NCI-H774 (cell line): ENCODE data around the gene RNU5B-1.

Source experiments
- DNase-seq: peaks from one replicate; lab custom pipeline; 2025; lab: John Stamatoyannopoulos, UW

Gene RNU5B-1

GRCh38 chr15:65328506-65329287, 24.2 kb downstream of the RNU5B-1 start:
- no peak for DNase-seq

- no peak for DNase-seq
Observed at GRCh38 chr15:65329288-65329983, 25.0 kb downstream of the RNU5B-1 start.

DNA sequence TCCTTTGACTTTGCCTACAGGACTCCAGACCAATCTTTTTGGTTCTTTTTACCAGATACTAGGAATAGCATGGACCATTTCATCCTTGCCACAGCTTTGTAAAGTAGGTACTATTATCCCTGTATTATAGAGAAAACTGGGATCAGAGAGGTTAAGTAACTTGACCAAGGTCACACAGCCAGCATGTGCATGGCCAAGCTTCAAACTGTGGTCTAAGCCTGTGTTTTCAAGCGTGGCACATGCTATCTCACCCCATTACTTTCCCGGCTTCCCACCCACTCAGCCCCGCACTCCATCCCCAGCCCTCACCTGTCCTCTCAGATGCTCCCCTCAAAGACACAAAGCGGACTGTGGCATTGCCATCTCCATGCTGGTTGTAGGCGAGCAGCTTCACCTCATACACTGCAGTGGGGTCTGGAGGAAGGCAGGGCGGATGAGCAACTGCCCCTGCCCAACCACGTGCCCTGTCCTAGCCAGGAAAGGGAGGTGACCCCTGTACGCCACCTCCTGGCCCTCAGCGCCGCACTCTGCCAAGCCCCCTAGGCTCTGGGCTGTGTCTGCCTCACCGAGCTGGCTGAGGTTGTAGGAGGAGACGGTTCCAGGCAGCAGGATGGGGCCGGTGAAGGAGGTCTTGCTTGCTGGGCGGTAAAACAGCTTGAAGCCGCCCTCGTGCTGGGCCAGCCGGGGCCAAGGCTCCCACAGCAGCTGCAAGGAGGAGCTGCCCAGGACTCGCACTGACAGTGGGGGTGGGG, 25.7 kb downstream of the RNU5B-1 start:
- DNase-seq = no peak

DNA sequence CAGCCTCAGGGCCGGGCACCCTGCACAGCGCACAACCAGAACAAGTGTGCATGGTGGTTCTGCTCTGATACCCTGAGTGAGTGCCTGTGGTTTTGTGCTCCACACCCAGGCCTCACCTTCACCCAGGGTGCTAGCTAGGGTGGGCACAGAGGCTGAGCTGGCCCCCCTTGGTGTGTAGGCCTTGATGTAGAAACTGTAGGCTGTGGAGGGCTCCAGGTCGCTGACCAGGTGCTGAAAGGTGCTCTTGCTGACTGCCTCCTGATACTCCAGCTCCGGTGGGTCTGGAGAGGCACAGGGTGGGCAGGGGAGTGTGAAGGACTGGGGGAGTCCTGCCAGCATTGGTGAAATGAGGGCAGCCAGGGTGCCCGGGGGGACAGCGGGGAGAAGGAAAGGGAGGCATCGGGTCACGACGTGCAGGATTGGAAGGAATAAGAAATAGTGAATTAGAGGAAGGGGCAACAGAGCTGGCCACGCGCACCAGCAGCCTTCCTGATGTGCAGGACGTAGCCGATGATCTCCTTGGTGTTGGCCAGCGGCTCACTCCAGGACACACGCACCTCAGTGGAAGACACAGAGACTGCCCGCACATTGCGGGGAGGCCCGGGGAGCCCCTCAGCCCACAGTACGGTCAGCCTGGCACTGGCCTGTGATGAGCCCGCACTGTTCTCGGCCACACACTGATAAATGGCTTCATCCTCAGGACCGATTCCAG, 26.6 kb downstream of the RNU5B-1 start:
- DNase-seq = no peak

GRCh38 chr15:65331811-65332210, 27.3 kb downstream of the RNU5B-1 start:
- peak; percentile 35 for DNase-seq

DNA sequence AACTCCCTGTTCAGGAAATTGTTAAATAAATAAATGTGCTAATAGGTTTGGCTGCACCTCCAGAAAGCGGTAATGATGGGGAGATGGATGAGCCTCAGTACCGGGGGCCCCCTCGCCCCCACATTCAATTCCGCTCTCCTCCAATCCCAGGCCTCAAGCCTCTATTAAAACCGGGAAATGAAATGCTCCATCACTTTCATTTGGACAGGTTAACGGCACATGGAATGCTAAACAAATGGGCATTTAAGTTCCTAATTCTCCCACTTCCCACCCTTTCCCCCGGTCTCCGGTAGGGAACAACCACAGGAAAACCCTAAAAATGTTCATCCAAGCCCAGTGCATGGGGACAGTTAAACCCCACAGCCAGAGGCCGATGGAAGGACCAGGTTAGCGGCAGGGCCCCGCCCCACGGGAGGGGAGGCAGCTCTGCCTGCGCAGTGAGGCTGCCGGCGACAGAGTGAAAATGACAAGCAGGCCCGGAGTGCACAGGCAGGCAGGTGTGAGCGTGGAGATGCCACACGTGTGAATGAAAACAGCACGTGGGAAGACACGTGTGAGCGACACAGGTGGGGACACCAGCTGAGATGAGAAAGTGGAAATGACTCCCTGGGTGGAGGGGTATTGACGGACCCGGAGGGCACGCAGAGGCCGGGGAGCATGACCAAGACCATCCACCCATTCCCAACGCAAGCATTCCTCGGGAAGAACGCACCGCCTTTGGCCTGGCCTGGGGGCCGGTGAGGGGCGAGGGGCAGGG, 28.1 kb downstream of the RNU5B-1 start:
- DNase-seq = no peak

DNA sequence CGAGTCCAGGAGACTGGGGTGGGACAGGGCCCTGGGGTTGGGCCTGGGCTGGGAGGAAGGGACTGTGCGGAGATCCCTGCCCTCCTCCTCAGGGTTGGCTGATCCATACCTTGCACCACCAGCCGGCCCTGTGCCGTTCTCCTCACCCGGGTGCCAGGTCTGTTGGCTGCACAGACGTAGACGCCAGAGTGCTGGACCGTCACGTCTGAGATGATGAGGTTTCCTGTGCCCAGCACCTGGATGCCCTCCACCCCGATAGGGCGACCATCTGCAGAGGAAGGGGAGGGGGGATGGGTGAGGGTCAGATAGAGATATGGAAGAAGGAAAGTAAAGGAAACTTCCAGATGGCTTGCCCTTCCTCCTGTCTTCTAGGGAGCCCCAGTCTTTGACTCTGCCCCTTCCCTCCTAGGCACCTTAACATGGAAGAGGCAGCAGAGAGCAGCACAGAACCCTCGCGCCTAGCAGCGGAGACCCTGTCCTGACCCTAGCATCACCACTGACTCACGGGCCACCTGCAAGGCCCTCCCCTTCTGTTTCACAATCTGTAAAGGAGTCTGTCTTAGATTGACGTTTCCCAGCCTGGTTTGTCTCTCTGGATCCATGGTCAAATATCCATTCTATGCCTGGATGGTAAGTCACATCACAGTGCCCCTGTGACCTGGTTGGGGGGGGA, 28.8 kb downstream of the RNU5B-1 start:
- no peak for DNase-seq

DNA sequence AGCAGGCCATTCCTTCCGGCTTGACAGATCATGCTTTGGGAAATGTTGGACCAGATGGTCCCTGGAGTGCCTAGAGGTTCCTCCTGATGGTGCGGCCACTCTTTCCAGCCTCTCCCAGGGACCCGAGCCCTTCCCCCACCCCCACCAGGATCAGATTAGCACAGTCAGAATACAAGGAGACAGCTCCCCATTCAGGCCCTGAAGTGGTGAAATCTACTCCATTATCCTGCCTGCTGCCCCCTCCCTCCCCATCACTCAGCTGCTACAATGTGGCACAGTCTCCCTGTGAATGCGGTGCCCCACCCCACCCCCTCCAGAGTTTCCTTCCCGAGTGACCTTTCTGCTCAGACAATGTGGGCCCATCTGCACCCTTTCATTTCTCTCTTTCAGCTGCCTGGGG, 29.4 kb downstream of the RNU5B-1 start:
- DNase-seq = no peak

DNA sequence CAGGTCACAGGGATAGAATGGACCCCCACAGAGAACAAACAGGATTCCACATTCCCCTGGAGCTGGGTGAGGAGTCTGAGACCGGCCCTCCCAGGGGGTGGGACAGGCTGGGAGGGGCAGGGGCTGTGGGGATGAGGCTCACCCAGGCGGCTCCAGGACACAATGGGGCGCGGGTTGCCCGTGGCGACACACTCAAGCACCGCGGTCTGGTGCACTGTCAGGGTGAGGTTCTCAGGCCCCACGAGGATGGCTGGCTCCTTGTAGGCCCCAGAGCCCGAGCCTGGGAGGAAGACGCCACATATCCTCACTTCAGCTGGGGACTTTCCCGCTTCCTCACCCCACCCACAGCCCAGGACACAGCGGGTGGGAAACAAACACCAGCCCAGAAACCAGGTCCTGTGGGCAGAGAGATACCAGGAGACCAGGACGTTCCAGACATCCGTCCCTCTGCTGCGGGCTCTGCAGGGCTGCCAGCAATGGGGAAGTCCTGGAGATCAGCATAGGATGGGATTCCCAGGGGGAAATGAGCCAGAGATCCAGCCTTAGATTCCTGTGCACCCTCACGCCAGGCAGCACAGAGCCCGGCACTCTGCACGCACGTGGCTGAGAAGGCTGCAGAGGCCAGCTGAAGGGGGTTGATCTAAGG, 30.2 kb downstream of the RNU5B-1 start:
- no peak for DNase-seq

- no peak for DNase-seq
Observed at GRCh38 chr15:65335278-65336055, 31.0 kb downstream of the RNU5B-1 start.

DNA sequence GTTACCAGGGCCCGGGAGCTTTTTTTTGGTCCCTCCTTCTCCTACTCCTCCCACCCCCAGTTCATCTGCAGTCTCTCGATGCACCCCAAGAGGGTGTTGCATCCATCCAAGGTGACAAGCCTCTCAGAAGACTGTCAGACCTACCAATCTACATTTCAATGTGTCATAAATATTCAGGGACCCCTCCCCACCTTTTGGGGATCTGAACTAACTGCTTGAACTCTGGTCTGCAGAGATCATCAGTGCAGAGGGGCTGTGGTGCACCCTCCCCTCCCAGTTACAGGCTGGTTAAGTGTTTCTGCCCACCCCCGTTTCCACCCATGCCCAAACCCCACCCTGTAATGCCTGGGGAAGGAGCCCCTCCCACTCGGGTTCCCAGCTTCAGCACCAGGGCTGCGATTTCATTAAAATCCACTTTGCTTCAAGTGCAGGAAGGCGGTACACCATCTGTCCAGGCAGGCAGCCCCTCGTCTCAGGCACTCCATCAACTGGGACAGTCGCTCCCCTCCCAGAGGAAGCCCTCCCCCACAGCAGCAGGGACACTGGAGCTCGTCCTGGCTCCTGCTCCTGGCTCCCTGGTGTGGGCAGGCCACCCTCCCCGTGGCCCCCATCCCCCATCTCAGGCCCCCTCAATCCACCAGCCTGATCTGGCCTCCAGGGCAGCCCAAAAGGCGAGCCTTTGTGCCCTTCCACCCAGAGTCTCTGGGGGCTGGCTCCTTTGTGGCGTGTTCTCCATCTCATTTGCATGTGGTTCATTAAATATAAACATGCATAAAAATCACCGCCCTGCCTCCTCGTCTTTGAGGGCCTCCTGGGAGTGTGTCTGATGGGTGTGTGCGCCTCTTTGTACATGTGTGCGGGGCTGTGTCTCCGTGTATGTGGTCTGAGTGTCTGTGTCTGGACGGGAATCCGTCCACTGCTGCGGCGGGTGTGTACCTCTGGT, 32.3 kb downstream of the RNU5B-1 start:
- no peak for DNase-seq

DNA sequence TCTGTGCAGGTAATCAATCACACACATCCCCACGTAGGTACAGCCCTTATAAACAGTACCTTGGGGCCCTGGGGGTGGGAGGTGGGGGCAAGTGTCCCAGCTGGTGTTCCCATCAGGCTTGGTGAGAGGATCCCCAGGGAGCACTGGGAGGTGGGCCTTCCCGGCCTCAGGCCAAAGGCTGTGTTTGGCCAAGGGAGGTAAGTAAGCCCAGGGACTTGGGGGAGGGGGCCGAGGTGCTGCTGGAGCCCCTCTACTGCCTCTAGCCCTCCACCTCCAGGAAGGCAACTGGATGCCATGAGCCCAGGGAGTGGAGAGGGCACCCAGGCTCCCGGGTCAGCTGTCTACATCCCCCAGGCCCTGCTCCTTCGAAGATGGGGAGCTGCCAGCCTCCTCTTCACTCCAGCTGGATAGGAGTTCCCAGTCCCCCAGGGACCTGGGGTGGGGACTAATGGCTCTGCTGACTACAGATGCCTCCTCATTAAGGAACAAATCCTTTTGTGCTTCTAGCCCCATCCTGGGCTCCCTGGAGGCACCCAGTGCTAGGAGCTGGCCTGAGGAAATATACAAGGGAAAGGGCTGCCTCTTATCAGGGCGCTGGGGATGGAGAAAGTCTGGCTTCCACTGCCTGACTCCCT, 33.1 kb downstream of the RNU5B-1 start:
- no peak for DNase-seq

GRCh38 chr15:65338366-65338765, 33.9 kb downstream of the RNU5B-1 start:
- no peak for DNase-seq

DNA sequence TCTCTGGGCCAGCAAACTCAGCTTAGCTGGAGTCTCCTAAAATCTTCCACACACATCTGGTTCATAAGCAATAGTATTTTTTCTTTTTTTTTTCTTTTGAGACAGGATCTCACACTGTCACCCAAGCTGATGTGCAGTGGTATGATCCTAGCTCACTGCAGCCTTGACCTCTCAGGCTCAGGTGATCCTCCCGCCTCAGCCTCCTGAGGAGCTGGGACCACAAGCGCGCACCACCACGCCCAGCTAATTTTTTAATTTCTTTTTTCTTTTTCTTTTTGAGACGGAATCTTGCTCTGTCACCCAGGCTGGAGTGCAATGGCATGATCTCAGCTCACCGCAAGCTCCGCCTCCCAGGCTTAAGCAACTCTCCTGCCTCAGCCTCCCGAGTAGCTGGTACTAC, 34.3 kb downstream of the RNU5B-1 start:
- no peak for DNase-seq

DNA sequence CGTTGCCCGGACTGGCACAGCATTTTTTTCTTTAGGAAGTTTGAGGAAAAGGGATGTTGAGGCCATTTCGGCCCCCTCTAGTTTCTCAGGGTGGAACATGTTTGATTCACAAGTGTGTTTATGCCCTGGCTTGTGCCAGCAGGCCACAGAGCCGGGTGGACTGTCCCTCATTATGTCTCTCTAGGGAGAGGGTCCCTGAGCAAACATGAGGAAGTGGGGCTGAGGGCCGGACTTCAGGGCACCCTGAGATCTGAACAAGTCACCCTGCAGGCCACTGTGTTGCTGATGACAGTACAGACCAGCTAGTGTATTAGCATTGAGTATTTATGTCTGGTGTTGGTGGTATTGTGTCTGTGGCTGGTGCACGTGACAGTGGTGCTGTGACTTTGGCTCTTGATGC, 34.9 kb downstream of the RNU5B-1 start:
- no peak for DNase-seq

DNA sequence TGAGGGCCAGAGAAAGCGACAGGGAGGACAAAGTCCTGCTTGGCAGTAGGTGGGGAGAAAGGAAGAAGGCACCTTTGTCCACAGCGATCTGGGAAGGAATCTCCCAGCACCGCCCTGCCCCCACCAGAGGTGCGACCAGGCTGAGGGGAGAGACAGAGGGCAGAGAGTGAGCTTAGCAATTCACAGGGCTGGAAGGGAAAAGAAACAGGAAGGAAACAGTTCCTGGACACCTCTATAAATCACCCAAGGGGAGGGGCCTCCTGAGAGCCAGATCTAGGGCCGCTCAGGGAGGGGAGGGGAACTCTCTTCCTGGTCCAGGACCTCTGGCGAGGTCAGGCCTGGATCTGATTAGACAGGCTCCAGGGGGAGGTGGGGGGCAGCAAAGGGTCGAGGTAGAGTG, 35.4 kb downstream of the RNU5B-1 start:
- no peak for DNase-seq

- DNase-seq = no peak
Observed at GRCh38 chr15:65342493-65342892, 38.0 kb downstream of the RNU5B-1 start.

GRCh38 chr15:65343374-65343981, 39.0 kb downstream of the RNU5B-1 start:
- no peak for DNase-seq
